Naive thymus-derived CD8-positive, alpha-beta T cell (primary cell): ENCODE measurements around the gene MCAM. TPM values are rescaled to one million over a fixed set of nuclear protein-coding genes. Genes with fewer than 3 reads are reported as not detected.

Source experiments
- ATAC-seq, 2 donors: fragments of 150-1000 bp; cut with Tn5 transposase in 1 of 2; sonication (Bioruptor Pico), chemical (Tn5 transposase) in 1 of 2; 1 replicate in 1 of 2; 2 replicates in 1 of 2; pipeline ENCODE4 v1.10.0; 2021; ENCODE audit warnings: mild to moderate bottlenecking in 2 of 2, moderate library complexity in 2 of 2
- POLR2A ChIA-PET: fragments of 350-600 bp; sonication (Branson Sonifier 250); formaldehyde crosslinking; loops from one replicate; lab custom pipeline; 2021; ENCODE audit warnings: antibody characterized with exemption; lab: Charles Lee
- DNase-seq, 10 donors: peaks; one replicate each; pipeline versions ENCODE4 v3.0.0 to v3.0.0-alpha.2; 2020 to 2022
- H3K27ac Mint-ChIP-seq, 10 donors: one replicate each; pipeline ENCODE4 v1.8.0; 2020 to 2022; ENCODE audit warnings: mild to moderate bottlenecking in 10 of 10, mixed read lengths in 10 of 10, moderate library complexity in 4 of 10, inconsistent platforms in 1 of 10
- H3K27me3 Mint-ChIP-seq, 5 donors: one replicate each; pipeline ENCODE4 v1.8.0; 2021 to 2022; ENCODE audit warnings: mixed read lengths in 5 of 5
- H3K36me3 Mint-ChIP-seq, 3 donors: one replicate each; pipeline ENCODE4 v1.8.0; 2020 to 2022; ENCODE audit warnings: mixed read lengths in 3 of 3, mild to moderate bottlenecking in 2 of 3, inconsistent platforms in 1 of 3
- H3K4me1 Mint-ChIP-seq, 4 donors: one replicate each; pipeline ENCODE4 v1.8.0; 2021 to 2022; ENCODE audit warnings: mixed read lengths in 4 of 4
- H3K4me3 Mint-ChIP-seq, 10 donors: one replicate each; pipeline ENCODE4 v1.8.0; 2020 to 2022; ENCODE audit warnings: mild to moderate bottlenecking in 10 of 10, mixed read lengths in 10 of 10, moderate library complexity in 6 of 10, inconsistent platforms in 1 of 10
- H3K9me3 Mint-ChIP-seq, 9 donors: one replicate each; pipeline ENCODE4 v1.8.0; 2020 to 2022; ENCODE audit warnings: mixed read lengths in 9 of 9, mild to moderate bottlenecking in 3 of 9, inconsistent platforms in 1 of 9, moderate library complexity in 1 of 9
- polyA plus RNA-seq, 3 donors: library from polyadenylated mRNA; unstranded; fragments of 300-500 nt; fragmentation: Illumina TruSeq; gene quantifications; one replicate each; pipeline ENCODE4 v1.2.3, GENCODE V29; 2021
- total RNA-seq, 8 experiments: library from RNA in 2 of 8; stranded (reverse) in 2 of 8; gene quantifications; one replicate each; pipeline ENCODE4 v1.2.3 and lab custom pipeline; 2021 to 2026

MCAM gene
- total RNA-seq, result under 1 TPM; 0.33 to 0.55 TPM
- 1 to 10 TPM in 1 of 3 donors, under 1 TPM in 2; 0.35 to 1.2 (median 0.65) TPM for polyA plus RNA-seq
- total RNA-seq (lab: John Stamatoyannopoulos, UW), result 0.15 to 13.3 (median 1.4) reads per million in 6 experiments

- peaks cover 1 to 24% (median 9%) of the 10 kb centered on the region in 5 donors for H3K27me3 Mint-ChIP-seq
- peaks cover 10 to 34% (median 34%) of the 10 kb centered on the region in 4 donors for H3K4me1 Mint-ChIP-seq
- peak within 1 kb of the TSS; percentile 67 to 83 (median 80) for H3K4me3 Mint-ChIP-seq
- no peaks in the 10 kb centered on the region for H3K9me3 Mint-ChIP-seq
- DNase-seq (peak in 1 of 10 donors; percentile 27), ATAC-seq (peak in 1 of 2 donors; percentile 2)
- no peaks in the 10 kb centered on the region for H3K36me3 Mint-ChIP-seq
- peak within 1 kb of the TSS in 4 of 10 donors; percentile 11 to 81 (median 55) for H3K27ac Mint-ChIP-seq
- POLR2A ChIA-PET, result interaction anchor here (1.1 to 11.7 kb wide), 3 partner anchors 7 to 105 kb away, joined by 3 to 138 read pairs (median 7); no protein-coding TSS in a partner anchor
Observed at GRCh38 chr11:119316729-119317591, at the start of gene MCAM. TSS of gene MCAM (minus strand) at chr11:119317130. CDS start at chr11:119317101, 29 bp downstream.

GRCh38 chr11:119365071-119365591 lies 48.2 kb upstream of the MCAM start:
- Mint-ChIP-seq H3K27me3 (peaks cover 35 to 76% (median 41%) of the 10 kb centered on the region in 5 donors), H3K27ac (peak overlapping the region in 1 of 10 donors; percentile 41), H3K36me3 (no peaks in the 10 kb centered on the region), H3K4me1 (peaks cover 8 to 14% (median 13%) of the 10 kb centered on the region in 4 donors), H3K9me3 (no peaks in the 10 kb centered on the region), H3K4me3 (peak overlapping the region in 7 of 10 donors; percentile 10 to 89 (median 79))
- ATAC-seq (no peak), DNase-seq (peak in 1 of 10 donors; percentile 22)
- POLR2A ChIA-PET, result interaction anchor here (1.0 kb wide), 1 partner anchor 9 kb away, joined by 3 read pairs; no protein-coding TSS in a partner anchor

- POLR2A ChIA-PET, result no interaction called here
- ATAC-seq (peak; percentile 85 to 94), DNase-seq (peak in 9 of 10 donors; percentile 36 to 67 (median 49))
- Mint-ChIP-seq H3K27me3 (peaks cover 29 to 65% (median 41%) of the 10 kb centered on the region in 5 donors), H3K4me3 (peak overlapping the region; percentile 54 to 90 (median 83)), H3K4me1 (peaks cover 8 to 14% (median 13%) of the 10 kb centered on the region in 4 donors), H3K36me3 (no peaks in the 10 kb centered on the region), H3K27ac (peak overlapping the region in 2 of 10 donors; percentile 43 to 91), H3K9me3 (no peaks in the 10 kb centered on the region)
Observed at GRCh38 chr11:119363851-119364590, 47.1 kb upstream of the MCAM start.

- H3K4me3 Mint-ChIP-seq, result peak overlapping the region; percentile 30 to 78 (median 53)
- ATAC-seq, result no peak
- H3K27ac Mint-ChIP-seq, result no peak overlapping the region
- H3K36me3 Mint-ChIP-seq, result no peaks in the 10 kb centered on the region
- peaks cover 27 to 60% (median 41%) of the 10 kb centered on the region in 5 donors for H3K27me3 Mint-ChIP-seq
- peaks cover 8 to 14% (median 13%) of the 10 kb centered on the region in 4 donors for H3K4me1 Mint-ChIP-seq
- DNase-seq, result no peak
- POLR2A ChIA-PET, result no interaction called here
- H3K9me3 Mint-ChIP-seq, result no peaks in the 10 kb centered on the region
Observed at GRCh38 chr11:119363081-119363850, 46.3 kb upstream of the MCAM start.

GRCh38 chr11:119362741-119363080 lies 45.8 kb upstream of the MCAM start:
- Mint-ChIP-seq H3K9me3 (no peaks in the 10 kb centered on the region), H3K4me1 (peaks cover 8 to 14% (median 13%) of the 10 kb centered on the region in 4 donors), H3K27ac (peak overlapping the region in 1 of 10 donors; percentile 29), H3K4me3 (peak overlapping the region in 9 of 10 donors; percentile 30 to 78 (median 56)), H3K36me3 (no peaks in the 10 kb centered on the region), H3K27me3 (peaks cover 26 to 55% (median 40%) of the 10 kb centered on the region in 5 donors)
- DNase-seq (no peak), ATAC-seq (no peak)
- POLR2A ChIA-PET, result no interaction called here

- H3K27ac Mint-ChIP-seq, result no peak overlapping the region
- POLR2A ChIA-PET, result no interaction called here
Observed at GRCh38 chr11:119361941-119362725, 45.2 kb upstream of the MCAM start.

GRCh38 chr11:119361056-119361787 lies 44.3 kb upstream of the MCAM start:
- H3K9me3 Mint-ChIP-seq, result no peaks in the 10 kb centered on the region
- H3K27me3 Mint-ChIP-seq, result peaks cover 15 to 43% (median 25%) of the 10 kb centered on the region in 5 donors
- H3K36me3 Mint-ChIP-seq, result no peaks in the 10 kb centered on the region
- peaks cover 10 to 21% (median 18%) of the 10 kb centered on the region in 4 donors for H3K4me1 Mint-ChIP-seq
- POLR2A ChIA-PET, result no interaction called here
- H3K4me3 Mint-ChIP-seq, result no peak overlapping the region
- H3K27ac Mint-ChIP-seq, result no peak overlapping the region
- DNase-seq (no peak), ATAC-seq (no peak)

More at GRCh38 chr11:119361941-119362725, 45.2 kb upstream of the MCAM start:
- DNase-seq, result no peak
- Mint-ChIP-seq H3K4me3 (peak overlapping the region in 9 of 10 donors; percentile 30 to 78 (median 56)), H3K9me3 (no peaks in the 10 kb centered on the region), H3K36me3 (no peaks in the 10 kb centered on the region), H3K27me3 (peaks cover 25 to 49% (median 34%) of the 10 kb centered on the region in 5 donors), H3K4me1 (peaks cover 8 to 17% (median 13%) of the 10 kb centered on the region in 4 donors)
- ATAC-seq, result no peak

GRCh38 chr11:119359365-119360214 lies 42.7 kb upstream of the MCAM start:
- peaks cover 9 to 22% (median 17%) of the 10 kb centered on the region in 4 donors for H3K4me1 Mint-ChIP-seq
- H3K9me3 Mint-ChIP-seq, result no peaks in the 10 kb centered on the region
- no peaks in the 10 kb centered on the region for H3K36me3 Mint-ChIP-seq
- H3K27me3 Mint-ChIP-seq, result peaks cover 6 to 33% (median 17%) of the 10 kb centered on the region in 5 donors
- H3K4me3 Mint-ChIP-seq, result no peak overlapping the region
- DNase-seq (no peak), ATAC-seq (no peak)
- POLR2A ChIA-PET, result no interaction called here
- peak overlapping the region in 2 of 10 donors; percentile 33 to 51 for H3K27ac Mint-ChIP-seq

- ATAC-seq, result no peak
- H3K27ac Mint-ChIP-seq, result peak overlapping the region in 2 of 10 donors; percentile 67 to 91
- H3K36me3 Mint-ChIP-seq, result no peaks in the 10 kb centered on the region
- H3K4me3 Mint-ChIP-seq, result peak overlapping the region; percentile 63 to 86 (median 68)
- POLR2A ChIA-PET, result no interaction called here
- peaks cover 8 to 36% (median 16%) of the 10 kb centered on the region in 5 donors for H3K27me3 Mint-ChIP-seq
- H3K4me1 Mint-ChIP-seq, result peaks cover 4 to 13% (median 7%) of the 10 kb centered on the region in 4 donors
- DNase-seq, result no peak
- no peaks in the 10 kb centered on the region for H3K9me3 Mint-ChIP-seq
Observed at GRCh38 chr11:119357074-119357473, 40.1 kb upstream of the MCAM start.
